Fibroblast of peridontal ligament (primary cell): ENCODE results near the gene BEND7.
"Not testable (repeated sequence)": the region's sequence is repeated elsewhere in the genome, so short reads cannot be mapped to it uniquely, and the experiment has no call there.

Experiments
- DNase-seq: peaks from one replicate; pipeline ENCODE4 v3.0.0-alpha.2; 2010; ENCODE audit errors: extremely low read depth

The BEND7 gene

GRCh38 chr10:13528875-13529713 is at the start of gene BEND7:
Gene BEND7 (minus strand): TSS chr10:13529014. CDS start chr10:13528533, 481 bp downstream.
- DNase-seq: peak; percentile 2

- DNase-seq: no peak
Measured at GRCh38 chr10:13573960-13574359, 45.1 kb upstream of the BEND7 start.

DNA sequence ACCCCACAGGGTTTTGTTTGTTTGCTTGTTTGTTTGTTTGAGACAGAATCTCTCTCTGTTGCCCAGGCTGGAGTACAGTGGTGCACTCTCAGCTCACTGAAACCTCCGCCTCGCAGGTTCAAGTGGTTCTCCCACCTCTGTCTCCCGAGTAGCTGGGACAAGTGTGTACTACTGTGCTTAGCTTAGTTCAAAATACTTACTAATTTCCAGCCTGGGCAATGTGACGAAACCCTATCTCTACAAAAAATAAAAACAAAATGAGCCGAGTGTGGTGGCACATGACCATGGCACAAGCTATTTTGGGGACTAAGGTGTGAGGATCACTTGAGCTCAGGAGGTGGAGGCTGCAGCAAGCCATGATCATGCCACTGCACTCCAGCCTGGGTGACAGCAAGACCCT is 42.7 kb upstream of the BEND7 start:
- no peak for DNase-seq

DNA sequence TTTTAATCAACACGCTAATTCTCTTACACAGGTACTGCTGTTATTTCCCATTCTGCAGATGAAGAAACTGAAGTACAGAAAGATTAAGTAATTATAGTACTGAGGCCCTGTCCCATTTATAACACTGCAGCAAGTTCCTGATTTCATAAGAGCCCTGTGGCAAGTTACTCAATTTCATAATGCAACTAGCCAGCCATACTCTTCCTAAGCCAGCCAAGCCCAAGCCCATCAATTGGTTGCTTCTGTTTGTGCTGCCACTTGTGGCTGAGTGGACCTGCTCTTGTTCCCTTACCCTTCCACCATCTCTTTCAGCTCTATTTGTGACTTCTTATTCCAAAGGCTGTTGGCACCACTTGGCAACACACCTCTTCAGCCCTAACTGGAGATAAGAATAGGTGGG is 38.2 kb upstream of the BEND7 start:
- DNase-seq: peak; percentile 8

DNA sequence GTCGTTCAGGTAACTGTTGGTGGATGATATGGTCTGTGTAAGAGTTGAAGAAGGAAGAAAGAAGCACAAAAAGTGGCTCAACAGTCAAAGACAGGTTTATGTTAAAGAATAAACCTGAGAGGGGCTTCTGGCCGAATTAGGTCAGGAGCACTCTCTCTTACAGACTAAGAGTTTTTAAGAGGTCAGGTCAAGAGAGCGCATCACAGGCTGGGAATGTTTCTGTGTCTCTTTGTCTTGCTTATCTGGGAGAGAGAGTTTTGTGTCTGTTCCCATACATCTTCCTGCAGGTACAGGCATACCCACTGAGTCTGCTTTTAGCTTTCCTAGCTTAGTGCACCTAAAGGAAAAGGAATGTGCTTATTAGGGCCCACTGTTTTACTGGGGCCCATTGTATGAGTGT is 35.8 kb upstream of the BEND7 start:
- DNase-seq: no peak

DNA sequence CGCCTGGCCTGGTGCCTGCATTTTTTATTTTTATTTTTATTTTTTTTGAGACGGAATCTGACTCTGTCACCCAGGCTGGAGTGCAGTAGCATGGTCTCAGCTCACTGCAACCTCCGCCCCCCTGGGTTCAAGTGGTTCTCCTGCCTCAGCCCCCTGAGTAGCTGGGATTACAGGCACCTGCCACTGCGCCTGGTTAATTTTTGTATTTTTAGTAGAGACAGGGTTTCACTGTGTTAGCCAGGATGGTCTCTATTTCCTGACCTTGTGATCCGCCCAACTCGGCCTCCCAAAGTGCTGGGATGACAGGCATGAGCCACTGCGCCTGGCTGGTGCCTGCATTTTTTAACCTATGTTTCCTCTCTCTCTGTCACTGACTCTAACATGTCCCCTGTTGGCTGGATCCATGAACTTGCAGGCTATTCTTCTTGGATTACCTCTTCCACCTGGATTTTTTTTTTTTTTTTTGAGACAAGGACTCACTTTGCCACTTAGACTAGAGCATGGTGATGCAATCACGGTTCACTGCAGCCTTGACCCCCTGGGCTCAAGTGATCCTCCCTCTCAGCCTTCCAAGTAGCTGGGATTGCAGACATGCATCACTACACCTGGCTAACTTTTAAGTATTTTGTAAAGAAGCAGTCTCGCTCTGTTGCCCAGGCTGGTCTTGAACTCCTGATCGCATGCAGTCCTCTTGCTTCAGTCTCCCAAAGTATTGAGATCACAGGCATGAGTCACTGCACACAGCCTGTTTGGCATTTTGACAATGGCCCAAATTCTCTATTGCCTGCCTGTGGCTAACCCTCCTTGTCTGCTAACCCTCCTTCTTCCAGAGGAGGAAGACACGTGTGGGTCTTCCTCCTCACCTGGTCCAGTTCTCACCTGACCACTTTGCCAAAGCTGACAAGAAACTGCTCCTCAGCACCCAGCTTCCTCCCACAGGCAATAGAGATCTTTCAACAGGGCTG is 34.9 kb upstream of the BEND7 start:
- peak; percentile 8 for DNase-seq

- DNase-seq: peak; percentile 53
Measured at GRCh38 chr10:13560597-13560996, 31.8 kb upstream of the BEND7 start.

DNA sequence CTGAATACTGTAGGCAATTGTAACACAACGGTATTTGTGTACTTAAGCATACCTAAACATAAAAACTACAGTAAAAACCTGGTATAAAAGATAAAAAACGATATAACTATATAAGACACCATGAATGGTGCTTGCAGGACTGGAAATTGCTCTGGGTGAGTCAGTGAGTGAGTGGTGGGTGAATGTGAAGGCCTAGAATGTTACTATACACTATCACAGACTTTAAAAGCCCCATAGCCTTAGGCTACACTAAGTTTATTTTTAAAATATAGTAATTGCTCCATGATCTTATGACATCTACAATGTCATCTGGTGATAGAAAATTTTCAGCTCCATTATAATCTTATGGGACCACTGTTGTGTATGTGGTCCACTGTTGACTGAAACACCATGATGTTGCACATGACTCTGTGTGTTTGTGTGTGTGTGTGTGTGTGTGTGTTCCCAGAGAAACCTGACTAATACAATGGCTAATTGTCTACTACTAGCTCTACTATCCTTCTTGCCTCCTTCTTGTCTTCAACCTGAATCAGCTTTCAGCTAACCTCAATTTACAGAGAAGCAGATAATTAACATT is 30.4 kb upstream of the BEND7 start:
- DNase-seq: no peak

GRCh38 chr10:13555884-13556510 is 27.2 kb upstream of the BEND7 start:
- DNase-seq: no peak

DNA sequence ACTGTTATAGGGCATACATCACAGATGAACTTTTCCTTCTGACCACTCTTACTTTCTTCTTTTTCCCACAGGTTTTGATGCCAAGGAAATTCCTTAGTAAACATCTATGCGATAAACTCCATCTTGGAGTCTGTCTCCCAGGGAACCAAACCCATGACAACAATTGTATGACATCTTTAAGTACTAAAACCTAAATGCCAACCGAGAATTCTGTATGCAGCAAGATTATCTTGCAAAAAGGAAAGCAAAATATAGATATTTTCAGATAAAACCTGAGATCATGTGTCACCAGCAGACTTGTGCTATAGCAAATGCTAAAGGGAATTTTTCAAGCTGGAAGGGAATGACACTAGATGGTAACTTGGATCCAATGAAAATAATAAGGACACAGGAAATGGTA is 22.0 kb upstream of the BEND7 start:
- DNase-seq: no peak

DNA sequence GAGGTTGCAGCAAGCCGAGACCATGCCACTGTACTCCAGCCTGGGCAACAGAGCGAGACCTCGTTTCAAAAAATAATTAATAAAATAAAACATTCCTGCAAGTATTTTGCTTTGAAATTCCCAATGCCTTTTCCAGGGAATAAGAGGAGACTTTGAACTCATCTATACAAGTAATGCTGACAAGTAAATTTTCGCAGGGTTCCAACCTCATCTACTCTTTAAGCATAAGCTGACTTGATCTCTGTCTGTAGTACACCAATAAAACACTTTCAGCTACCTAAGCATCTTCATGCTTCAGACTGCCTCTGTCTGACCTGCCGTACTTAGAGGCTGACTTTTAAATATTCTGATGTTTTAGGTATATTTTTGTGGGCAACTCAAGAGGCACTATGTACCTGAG is 13.7 kb upstream of the BEND7 start:
- DNase-seq: no peak

DNA sequence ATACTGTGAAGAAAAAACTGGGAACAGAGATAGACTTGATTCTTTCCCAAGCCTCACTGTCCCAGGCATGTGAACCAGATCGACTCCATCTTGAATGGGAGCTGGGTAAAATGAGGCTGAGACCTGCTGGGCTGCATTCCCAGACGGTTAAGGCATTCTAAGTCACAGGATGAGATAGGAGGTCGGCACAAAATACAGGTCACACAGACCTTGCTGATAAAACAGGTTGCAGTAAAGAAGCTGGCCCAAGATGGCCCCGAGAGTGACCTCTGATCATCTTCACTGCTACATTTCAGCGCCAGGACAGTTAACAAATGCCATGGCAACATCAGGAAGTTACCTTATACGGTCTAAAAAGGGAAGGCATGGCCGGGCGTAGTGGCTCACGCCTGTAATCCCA is 9.2 kb upstream of the BEND7 start:
- DNase-seq: not testable (repeated sequence)

DNA sequence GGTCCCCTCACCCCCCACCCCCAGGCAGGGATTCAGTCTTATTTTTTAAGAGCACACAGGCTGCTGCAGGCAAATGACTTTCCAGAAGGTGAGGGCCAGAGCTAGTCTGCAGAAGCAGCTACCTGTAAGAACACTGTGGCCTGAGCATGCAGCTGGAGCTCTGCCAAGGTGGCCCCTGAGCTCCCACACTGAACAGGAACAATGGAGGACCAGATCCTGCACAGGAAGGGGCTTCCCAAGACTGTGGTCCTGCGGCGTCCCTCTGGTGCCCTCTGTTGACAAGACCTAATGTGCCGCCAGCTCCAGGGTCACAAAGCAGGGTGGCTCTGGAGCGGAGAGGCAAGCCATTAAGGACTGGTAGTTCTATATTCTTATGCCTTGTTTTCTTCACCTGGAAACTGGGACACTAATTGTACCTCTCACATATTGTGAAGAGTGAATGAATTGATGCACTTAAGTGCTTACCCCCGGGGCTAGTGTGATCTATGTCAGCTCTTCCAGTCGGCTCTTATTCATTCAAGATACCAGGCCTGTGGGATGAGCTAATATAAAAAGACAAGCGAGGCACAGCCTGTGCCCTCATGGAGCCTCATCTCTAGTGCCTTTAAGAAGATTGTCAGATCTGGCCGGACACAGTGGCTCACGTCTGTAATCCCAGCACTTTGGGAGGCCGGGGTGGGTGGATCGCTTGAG is 8.0 kb upstream of the BEND7 start:
- DNase-seq: peak; percentile 23

DNA sequence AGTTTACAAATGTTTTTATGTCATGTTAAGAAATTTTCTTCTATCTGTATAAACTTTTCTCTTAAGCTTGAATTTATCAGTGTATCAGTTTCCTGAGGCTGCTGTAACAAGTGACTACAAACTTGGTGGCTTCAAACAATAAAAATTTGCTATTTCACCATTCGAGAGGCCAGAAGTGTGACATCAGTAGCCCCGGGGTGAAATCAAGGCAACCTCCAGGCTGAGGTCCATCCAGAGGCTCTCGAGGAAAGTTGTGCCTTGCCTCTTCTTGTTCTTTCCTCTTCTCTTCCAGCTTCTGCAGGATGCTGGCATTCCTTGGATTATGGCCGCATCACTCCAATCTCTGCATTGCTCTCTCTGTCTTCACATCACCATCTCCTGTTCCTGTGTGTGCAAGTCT is 6.5 kb upstream of the BEND7 start:
- no peak for DNase-seq

- no peak for DNase-seq
Measured at GRCh38 chr10:13529714-13529973, 830 bp upstream of the BEND7 start.

- DNase-seq: no peak
Measured at GRCh38 chr10:13528123-13528874, 515 bp downstream of the BEND7 start.

DNA sequence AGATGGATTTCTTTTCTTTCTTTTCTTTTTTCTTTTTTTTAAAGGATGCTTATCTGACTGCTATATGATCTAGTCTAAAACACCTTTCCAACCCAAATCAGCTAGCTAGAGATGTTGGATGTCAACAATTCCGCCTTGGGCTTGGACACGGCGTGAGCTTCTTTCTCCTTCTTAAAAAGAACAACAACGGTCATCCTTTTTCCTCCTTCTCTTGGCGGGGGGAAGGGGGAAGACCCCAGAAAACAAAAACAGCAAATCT is 1.0 kb downstream of the BEND7 start:
- peak; percentile 3 for DNase-seq

DNA sequence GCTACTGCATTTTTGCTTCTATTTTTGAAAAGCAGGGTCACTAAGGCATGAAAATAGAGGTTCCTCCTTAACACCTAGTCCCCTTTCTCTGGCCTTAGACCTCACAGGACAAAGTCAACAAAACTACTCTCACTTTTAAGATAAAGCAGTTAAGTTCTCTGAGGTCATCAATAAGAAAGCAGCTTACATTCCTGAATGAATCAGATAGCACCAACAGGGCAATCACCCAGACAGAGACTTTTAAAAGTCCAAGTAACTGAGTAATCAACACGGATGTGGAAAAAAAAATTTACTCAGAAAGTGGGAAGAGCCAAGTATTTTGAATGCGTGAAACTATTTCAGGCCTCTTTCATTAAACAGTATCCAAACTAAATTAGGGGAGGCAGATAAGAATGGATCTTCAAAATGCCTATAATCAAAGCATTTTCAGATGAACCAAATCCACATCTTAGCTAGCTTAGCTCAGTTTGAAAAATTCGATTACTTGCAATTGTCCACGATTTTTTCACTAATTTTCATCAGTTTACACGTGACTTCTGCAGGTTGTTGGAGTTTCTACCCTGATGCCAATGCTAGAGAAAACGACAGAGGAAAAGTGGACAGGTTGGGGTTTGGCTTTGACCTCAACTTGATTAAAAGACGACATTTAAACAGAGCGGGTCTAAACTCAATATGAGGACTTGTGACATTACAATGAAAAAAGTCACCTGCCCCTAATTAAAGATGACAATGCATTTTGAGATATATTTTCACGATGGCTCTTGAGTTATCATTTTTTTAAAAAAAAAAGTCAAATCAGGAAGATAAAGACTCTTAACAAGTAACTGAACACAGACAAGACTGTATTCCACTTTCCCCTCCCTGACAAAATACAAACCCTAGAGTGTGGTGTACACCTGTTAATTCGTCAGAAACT is 1.6 kb downstream of the BEND7 start:
- DNase-seq: peak; percentile 48

DNA sequence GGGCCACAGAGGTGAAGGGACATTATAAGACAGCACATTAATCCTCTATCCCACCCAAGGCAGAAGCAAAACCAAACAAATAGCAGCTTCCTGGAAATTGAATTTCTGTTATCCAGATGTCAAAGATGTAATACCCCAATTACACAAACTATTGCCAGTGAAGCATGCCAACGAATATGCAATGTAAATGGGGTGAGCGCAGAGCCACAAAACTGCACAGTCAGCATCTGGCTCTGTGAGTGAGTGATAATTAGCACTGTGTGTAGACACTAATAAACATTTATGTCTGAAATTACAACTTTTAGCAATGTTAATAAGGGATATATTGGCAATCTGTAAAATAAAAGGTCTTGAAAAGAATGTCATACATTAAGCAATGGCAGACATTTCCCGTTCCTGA is 3.2 kb downstream of the BEND7 start:
- DNase-seq: no peak

GRCh38 chr10:13521026-13521425 is 7.8 kb downstream of the BEND7 start:
- DNase-seq: no peak
